ENCODE measurements around the gene SUSD3.

GRCh38 chr9:93083592-93084470 lies 25.3 kb downstream of the SUSD3 start:
- TF ChIP-seq CTCF (IDR thresholded peaks at IDR 0.05; ENCODE audit: low read depth, low read length), result no peak
- no peak for TF ChIP-seq POLR2A (IDR thresholded peaks at IDR 0.05; ENCODE audit: extremely low read depth, insufficient read length)
- TF ChIP-seq MYC (IDR thresholded peaks at IDR 0.05; ENCODE audit: low read depth, low read length), result no peak
- no peak for TF ChIP-seq MAX (IDR thresholded peaks at IDR 0.05; ENCODE audit: low read depth, low read length)

All from NB4 (cell line).